Measurements from ENCODE around the gene MAN1C1. TPM values are rescaled to one million over a fixed set of nuclear protein-coding genes. Genes with fewer than 3 reads are reported as not detected.

MAN1C1 gene
- total RNA-seq, 2 donors from 2014 or later = 2.2 to 4.3 TPM

GRCh38 chr1:25706146-25707089, 89.8 kb downstream of the MAN1C1 start:
- Histone ChIP-seq H3K9ac (ENCODE audit: extremely low read depth, low read length, poor library complexity, severe bottlenecking) (no peak overlapping the region), H3K4me3 (ENCODE audit: low read length) (peak overlapping the region; percentile 53), H3K36me3 (ENCODE audit: control insufficient read depth, insufficient read depth, low read length) (no peaks in the 10 kb centered on the region), H3K9me3 (ENCODE audit: control insufficient read depth, low read length) (no peaks in the 10 kb centered on the region), H3K27ac (ENCODE audit: low read depth, low read length) (no peak overlapping the region), H3K27me3 (ENCODE audit: control insufficient read depth, insufficient read depth, low read length, poor library complexity, severe bottlenecking) (no peaks in the 10 kb centered on the region), H3K4me1 (ENCODE audit: control insufficient read depth, insufficient read depth, low read length) (peaks cover 17% of the 10 kb centered on the region)
- no peaks in the 10 kb centered on the region for H3K36me3 Mint-ChIP-seq (ENCODE audit: low read depth)
- H3K4me3 Mint-ChIP-seq = peak overlapping the region; percentile 6
- H3K9me3 Mint-ChIP-seq = no peaks in the 10 kb centered on the region
- no peak for TF ChIP-seq CTCF (conservative IDR thresholded peaks at IDR 0.05)
- DNase-seq = no peak
- peaks cover 4% of the 10 kb centered on the region for H3K27me3 Mint-ChIP-seq (ENCODE audit: insufficient read depth)
- peaks cover 49% of the 10 kb centered on the region for H3K4me1 Mint-ChIP-seq
- WGBS, 2 experiments (ENCODE audit: insufficient coverage in 1 of 2, insufficient read length in 1 of 2) = 86 to 94% methylated on average over 6 to 8 of the region's 8 CpGs
- H3K27ac Mint-ChIP-seq = peak overlapping the region; percentile 86

- Mint-ChIP-seq H3K4me3 (peak overlapping the region; percentile 6), H3K27me3 (ENCODE audit: insufficient read depth) (peaks cover 4% of the 10 kb centered on the region), H3K27ac (peak overlapping the region; percentile 86)
These were observed 90.9 kb downstream of the MAN1C1 start for GRCh38 chr1:25707280-25708016.

More at GRCh38 chr1:25707280-25708016, 90.9 kb downstream of the MAN1C1 start:
- peak; percentile 76 for DNase-seq
- H3K4me1 ChIP-seq (ENCODE audit: control insufficient read depth, insufficient read depth, low read length) = peaks cover 14% of the 10 kb centered on the region
- no peaks in the 10 kb centered on the region for H3K36me3 ChIP-seq (ENCODE audit: control insufficient read depth, insufficient read depth, low read length)
- peak overlapping the region; percentile 53 for H3K4me3 ChIP-seq (ENCODE audit: low read length)
- no peaks in the 10 kb centered on the region for H3K27me3 ChIP-seq (ENCODE audit: control insufficient read depth, insufficient read depth, low read length, poor library complexity, severe bottlenecking)
- 28 to 42% methylated on average over 5 to 6 of the region's 6 CpGs for WGBS, 2 experiments (ENCODE audit: insufficient coverage in 1 of 2, insufficient read length in 1 of 2)
- H3K27ac ChIP-seq (ENCODE audit: low read depth, low read length) = peak overlapping the region; percentile 69
- no peaks in the 10 kb centered on the region for H3K9me3 ChIP-seq (ENCODE audit: control insufficient read depth, low read length)
- Mint-ChIP-seq H3K9me3 (no peaks in the 10 kb centered on the region), H3K4me1 (peaks cover 46% of the 10 kb centered on the region), H3K36me3 (ENCODE audit: low read depth) (no peaks in the 10 kb centered on the region)
- no peak for TF ChIP-seq CTCF (conservative IDR thresholded peaks at IDR 0.05)
- peak overlapping the region; percentile 42 for H3K9ac ChIP-seq (ENCODE audit: extremely low read depth, low read length, poor library complexity, severe bottlenecking)
